Mesendoderm (in vitro differentiated cells): ENCODE measurements around the gene FBXO8.

ENCODE experiments used
- DNase-seq: peaks from one replicate; pipeline ENCODE4 v3.0.0; 2013
- H2AK5ac ChIP-seq: 2 replicates; pipeline ENCODE4 v1.6.1; 2013; ENCODE audit warnings: low read length, inconsistent platforms
- H2BK120ac ChIP-seq: 2 replicates; pipeline ENCODE4 v1.6.1; 2013; ENCODE audit warnings: low read depth, mild to moderate bottlenecking, low read length, moderate library complexity, mixed read lengths
- H2BK15ac ChIP-seq: replicated peaks from 2 replicates; pipeline ENCODE4 v1.6.1; 2013; ENCODE audit warnings: low read depth, mild to moderate bottlenecking, moderate library complexity
- H2BK5ac ChIP-seq: 2 replicates; pipeline ENCODE4 v1.6.1; 2013; ENCODE audit warnings: low read length, inconsistent platforms
- H3K18ac ChIP-seq: 2 replicates; pipeline ENCODE4 v1.6.1; 2013; ENCODE audit warnings: mild to moderate bottlenecking, low read length, mixed read lengths
- H3K23ac ChIP-seq: one replicate; pipeline ENCODE4 v1.6.1; 2013; ENCODE audit warnings: low read length
- H3K27ac ChIP-seq: 2 replicates; pipeline ENCODE4 v1.5.1; 2013; ENCODE audit warnings: low read depth, mild to moderate bottlenecking, inconsistent platforms, low read length, moderate library complexity
- H3K27me3 ChIP-seq: 2 replicates; pipeline ENCODE4 v1.6.1; 2013; ENCODE audit warnings: low read length, control low read depth, mild to moderate bottlenecking, inconsistent platforms; ENCODE audit not compliant: insufficient read depth, poor library complexity
- H3K36me3 ChIP-seq: 2 replicates; pipeline ENCODE4 v1.6.1; 2013; ENCODE audit warnings: low read length, inconsistent platforms; ENCODE audit not compliant: control insufficient read depth, insufficient read depth
- H3K4ac ChIP-seq: one replicate; pipeline ENCODE4 v1.6.1; 2013; ENCODE audit warnings: low read depth, mild to moderate bottlenecking, low read length, moderate library complexity
- H3K4me1 ChIP-seq: 2 replicates; pipeline ENCODE4 v1.6.1; 2013; ENCODE audit warnings: low read depth, low read length, inconsistent platforms; ENCODE audit not compliant: control insufficient read depth
- H3K4me2 ChIP-seq: 2 replicates; pipeline ENCODE4 v1.6.1; 2013; ENCODE audit warnings: low read length
- H3K4me3 ChIP-seq: 2 replicates; pipeline ENCODE4 v1.5.1; 2013; ENCODE audit warnings: mild to moderate bottlenecking, low read length
- H3K56ac ChIP-seq: one replicate; pipeline ENCODE4 v1.6.1; 2013; ENCODE audit warnings: low read length
- H3K79me1 ChIP-seq: 2 replicates; pipeline ENCODE4 v1.6.1; 2013; ENCODE audit warnings: low read length, inconsistent platforms
- H3K79me2 ChIP-seq: 2 replicates; pipeline ENCODE4 v1.6.1; 2013; ENCODE audit warnings: mild to moderate bottlenecking, low read length; ENCODE audit not compliant: control insufficient read depth, insufficient read depth
- H3K9ac ChIP-seq: 2 replicates; pipeline ENCODE4 v1.6.1; 2013; ENCODE audit warnings: low read length, inconsistent platforms
- H4K5ac ChIP-seq: one replicate; pipeline ENCODE4 v1.6.1; 2013; ENCODE audit warnings: low read length
- H4K8ac ChIP-seq: one replicate; pipeline ENCODE4 v1.6.1; 2013; ENCODE audit warnings: low read depth, mild to moderate bottlenecking, control low read depth, low read length, moderate library complexity
- WGBS: extraction: QIAGEN DNeasy Blood & Tissue Kit; methylation state at CpG from one replicate; pipeline ENCODE4 v1.1.7; 2013; ENCODE audit warnings: low lambda C conversion rate, missing lambda C conversion rate; ENCODE audit not compliant: insufficient coverage; ENCODE audit errors: extremely low coverage; 5-methylcytosine and 5-hydroxymethylcytosine counted together

FBXO8 gene

GRCh38 chr4:174218127-174218790, 65.2 kb downstream of the FBXO8 start:
- Histone ChIP-seq H4K5ac (no peak overlapping the region), H3K4me2 (peak overlapping the region; percentile 70), H2BK15ac (no peak overlapping the region), H2BK5ac (peak overlapping the region; percentile 48), H3K27me3 (peaks cover 15% of the 10 kb centered on the region), H3K79me2 (no peaks in the 10 kb centered on the region), H3K27ac (no peak overlapping the region), H3K18ac (peak overlapping the region; percentile 1), H3K4me1 (peaks cover 8% of the 10 kb centered on the region), H3K4ac (no peak overlapping the region), H4K8ac (no peak overlapping the region), H2BK120ac (no peak overlapping the region), H3K36me3 (no peaks in the 10 kb centered on the region), H2AK5ac (no peak overlapping the region), H3K4me3 (peak overlapping the region; percentile 12), H3K56ac (peak overlapping the region; percentile 74), H3K79me1 (no peaks in the 10 kb centered on the region), H3K9ac (peak overlapping the region; percentile 56), H3K23ac (no peak overlapping the region)
- DNase-seq: peak; percentile 95
- whole genome bisulfite sequencing: no CpG with 5 or more reads among the region's 26 CpGs

- peaks cover 8% of the 10 kb centered on the region for H3K4me1 ChIP-seq
- H2BK5ac ChIP-seq: peak overlapping the region; percentile 48
- peaks cover 21% of the 10 kb centered on the region for H3K27me3 ChIP-seq
- H2BK15ac ChIP-seq: no peak overlapping the region
- no CpG with 5 or more reads among the region's 41 CpGs for WGBS
- H2AK5ac ChIP-seq: no peak overlapping the region
- H3K36me3 ChIP-seq: no peaks in the 10 kb centered on the region
- H3K4ac ChIP-seq: no peak overlapping the region
- peak overlapping the region; percentile 9 for H3K4me3 ChIP-seq
- H3K18ac ChIP-seq: peak overlapping the region; percentile 12
- no peak overlapping the region for H3K23ac ChIP-seq
- H3K56ac ChIP-seq: peak overlapping the region; percentile 74
- no peaks in the 10 kb centered on the region for H3K79me1 ChIP-seq
- H3K4me2 ChIP-seq: peak overlapping the region; percentile 70
- H4K8ac ChIP-seq: no peak overlapping the region
- no peak overlapping the region for H3K27ac ChIP-seq
- no peak overlapping the region for H2BK120ac ChIP-seq
- DNase-seq: peak; percentile 44
- peak overlapping the region; percentile 56 for H3K9ac ChIP-seq
- no peaks in the 10 kb centered on the region for H3K79me2 ChIP-seq
- no peak overlapping the region for H4K5ac ChIP-seq
Observed at GRCh38 chr4:174217273-174218126, 66.0 kb downstream of the FBXO8 start.

GRCh38 chr4:174216799-174217272, 66.6 kb downstream of the FBXO8 start:
- Histone ChIP-seq H3K36me3 (no peaks in the 10 kb centered on the region), H4K8ac (no peak overlapping the region), H3K56ac (no peak overlapping the region), H2AK5ac (no peak overlapping the region), H3K4me1 (peaks cover 8% of the 10 kb centered on the region), H3K4ac (no peak overlapping the region), H3K79me2 (no peaks in the 10 kb centered on the region), H2BK15ac (no peak overlapping the region), H3K27ac (no peak overlapping the region), H3K4me2 (no peak overlapping the region), H3K27me3 (peaks cover 27% of the 10 kb centered on the region), H3K4me3 (no peak overlapping the region), H3K23ac (no peak overlapping the region), H4K5ac (no peak overlapping the region), H3K79me1 (no peaks in the 10 kb centered on the region), H3K18ac (peak overlapping the region; percentile 12), H2BK120ac (no peak overlapping the region), H3K9ac (no peak overlapping the region), H2BK5ac (no peak overlapping the region)
- DNase-seq: peak; percentile 32
- WGBS: no CpG with 5 or more reads among the region's 15 CpGs

GRCh38 chr4:174215961-174216680, 67.3 kb downstream of the FBXO8 start:
- Histone ChIP-seq H3K27ac (no peak overlapping the region), H2BK5ac (no peak overlapping the region), H3K36me3 (no peaks in the 10 kb centered on the region), H3K9ac (no peak overlapping the region), H3K27me3 (peaks cover 34% of the 10 kb centered on the region), H3K4me1 (peaks cover 8% of the 10 kb centered on the region), H4K8ac (no peak overlapping the region), H3K79me2 (no peaks in the 10 kb centered on the region), H3K23ac (no peak overlapping the region), H4K5ac (no peak overlapping the region), H3K18ac (no peak overlapping the region), H3K4me2 (no peak overlapping the region), H2BK120ac (no peak overlapping the region), H3K79me1 (no peaks in the 10 kb centered on the region), H2AK5ac (no peak overlapping the region), H2BK15ac (no peak overlapping the region), H3K56ac (no peak overlapping the region), H3K4me3 (no peak overlapping the region), H3K4ac (no peak overlapping the region)
- WGBS: no CpG with 5 or more reads among the region's 11 CpGs
- DNase-seq: peak; percentile 63

- Histone ChIP-seq H3K36me3 (no peaks in the 10 kb centered on the region), H3K9ac (no peak overlapping the region), H3K79me1 (no peaks in the 10 kb centered on the region), H3K4ac (no peak overlapping the region), H2BK15ac (no peak overlapping the region), H4K8ac (no peak overlapping the region), H3K4me2 (peak overlapping the region; percentile 45), H3K27me3 (peaks cover 36% of the 10 kb centered on the region), H3K4me1 (peaks cover 8% of the 10 kb centered on the region), H3K56ac (peak overlapping the region; percentile 65), H3K18ac (no peak overlapping the region), H2BK5ac (no peak overlapping the region), H3K4me3 (no peak overlapping the region), H2AK5ac (no peak overlapping the region), H3K23ac (no peak overlapping the region), H4K5ac (no peak overlapping the region), H3K27ac (no peak overlapping the region), H2BK120ac (no peak overlapping the region), H3K79me2 (no peaks in the 10 kb centered on the region)
- WGBS: no CpG with 5 or more reads among the region's 5 CpGs
- DNase-seq: no peak
Observed at GRCh38 chr4:174215057-174215456, 68.4 kb downstream of the FBXO8 start.
